Endothelial cell of umbilical vein (primary cell): ENCODE measurements around the gene COL9A3. TPM values are rescaled to one million over a fixed set of nuclear protein-coding genes. Genes with fewer than 3 reads are reported as not detected.

Experiments used
- BruUV-seq: library from RNA; stranded (reverse); fragments of 400-500 nt; replicated peaks from 2 replicates; lab custom pipeline; 2021; lab: Mats Ljungman, UMichigan
- CTCF ChIA-PET: fragments of 300-600, 350-600 bp; sonication (Branson Sonifier 250); formaldehyde crosslinking; loops from one replicate; lab custom pipeline; 2021; ENCODE audit warnings: antibody characterized with exemption, inconsistent platforms; lab: Charles Lee
- POLR2A ChIA-PET: fragments of 300-600, 350-600 bp; sonication (Branson Sonifier 250); formaldehyde crosslinking; loops from one replicate; lab custom pipeline; 2021; ENCODE audit warnings: antibody characterized with exemption, inconsistent platforms; lab: Charles Lee
- DNase-seq: peaks from one replicate; pipeline ENCODE4 v3.0.0-alpha.2; 2011; ENCODE audit warnings: low read depth, low spot score
- FAIRE-seq: peaks from 2 replicates; lab custom pipeline; 2011; peaks lifted over from hg19 to GRCh38; lab: Jason Lieb, UNC
- H2AFZ ChIP-seq: 2 replicates; pipeline ENCODE4 v1.6.0; 2012; ENCODE audit warnings: low read depth, low read length, control low read depth, inconsistent platforms
- H3K27ac ChIP-seq: 2 replicates; pipeline ENCODE4 v1.5.1; 2011; ENCODE audit warnings: low read depth, mild to moderate bottlenecking, control low read depth, low read length, moderate library complexity; ENCODE audit not compliant: insufficient read depth
- H3K27me3 ChIP-seq, 2 experiments: 2 replicates each; pipeline versions ENCODE4 v1.6.0 to v1.6.1; 2011; ENCODE audit warnings: low read length in 2 of 2, mixed read lengths in 1 of 2; ENCODE audit not compliant: control insufficient read depth in 2 of 2, insufficient read depth in 2 of 2
- H3K36me3 ChIP-seq, 2 experiments: 2 replicates in 1 of 2; 3 replicates in 1 of 2; pipeline ENCODE4 v1.5.1; 2011; ENCODE audit warnings: low read length in 2 of 2, mild to moderate bottlenecking in 1 of 2, moderate library complexity in 1 of 2; ENCODE audit not compliant: control insufficient read depth in 2 of 2, insufficient read depth in 2 of 2; ENCODE audit errors: extremely low read depth in 1 of 2
- H3K4me1 ChIP-seq: 3 replicates; pipeline ENCODE4 v1.5.1; 2011; ENCODE audit warnings: mild to moderate bottlenecking, low read length; ENCODE audit not compliant: control insufficient read depth, insufficient read depth; ENCODE audit errors: extremely low read depth
- H3K4me2 ChIP-seq: 2 replicates; pipeline ENCODE4 v1.6.1; 2011; ENCODE audit warnings: low read length, control low read depth, mixed read lengths; ENCODE audit not compliant: insufficient read depth
- H3K4me3 ChIP-seq, 3 experiments: fragments of 200-600 bp in 1 of 3; sonication (generic), shearing (Covaris generic) in 1 of 3; replicated peaks in 1 of 3; 2 replicates each; pipeline ENCODE4 v1.5.1; 2011 to 2016; ENCODE audit warnings: control low read depth in 3 of 3, low read length in 3 of 3, mild to moderate bottlenecking in 2 of 3, inconsistent platforms in 1 of 3, low read depth in 1 of 3, moderate library complexity in 1 of 3; ENCODE audit not compliant: insufficient read depth in 1 of 3
- H3K79me2 ChIP-seq: 2 replicates; pipeline ENCODE4 v1.6.0; 2012; ENCODE audit warnings: low read length, inconsistent platforms; ENCODE audit not compliant: control insufficient read depth, insufficient read depth
- H3K9ac ChIP-seq: replicated peaks from 2 replicates; pipeline ENCODE3; 2011; ENCODE audit warnings: low read length, control low read depth; ENCODE audit not compliant: insufficient read depth; ENCODE audit errors: extremely low read depth
- H3K9me1 ChIP-seq: replicated peaks from 3 replicates; pipeline ENCODE4 v1.6.0; 2011; ENCODE audit warnings: mild to moderate bottlenecking, low read length; ENCODE audit not compliant: control insufficient read depth, insufficient read depth; ENCODE audit errors: extremely low read depth
- H3K9me3 ChIP-seq: replicated peaks from 2 replicates; pipeline ENCODE4 v1.5.1; 2012; ENCODE audit warnings: low read length, inconsistent platforms; ENCODE audit not compliant: control insufficient read depth, insufficient read depth
- H4K20me1 ChIP-seq: replicated peaks from 2 replicates; pipeline ENCODE3; 2011; ENCODE audit warnings: mild to moderate bottlenecking, low read length; ENCODE audit not compliant: control insufficient read depth, insufficient read depth; ENCODE audit errors: extremely low read depth
- EZH2 ChIP-seq: IDR thresholded peaks from 2 replicates; pipeline ENCODE4 v1.6.1; 2012; ENCODE audit warnings: borderline replicate concordance, low read depth, mild to moderate bottlenecking, moderate library complexity, low read length, inconsistent platforms; ENCODE audit not compliant: severe bottlenecking
- FOS ChIP-seq: IDR thresholded peaks from 2 replicates; pipeline ENCODE4 v1.6.1; 2011; ENCODE audit warnings: mild to moderate bottlenecking, low read length, moderate library complexity, borderline replicate concordance; ENCODE audit not compliant: insufficient read depth
- GATA2 ChIP-seq: IDR thresholded peaks from 2 replicates; pipeline ENCODE4 v1.7.0; 2011; ENCODE audit warnings: low read depth, mild to moderate bottlenecking, moderate library complexity, mixed read lengths, low read length; ENCODE audit not compliant: insufficient read length, insufficient read depth
- JUN ChIP-seq: IDR thresholded peaks from 2 replicates; pipeline ENCODE4 v1.6.1; 2011; ENCODE audit warnings: borderline replicate concordance, low read depth; ENCODE audit not compliant: insufficient read length, insufficient read depth
- MAX ChIP-seq: IDR thresholded peaks from 2 replicates; pipeline ENCODE4 v1.6.1; 2011; ENCODE audit not compliant: insufficient read depth, insufficient read length
- MYC ChIP-seq: IDR thresholded peaks from one replicate; pipeline ENCODE4 v1.6.1; 2011; ENCODE audit warnings: mild to moderate bottlenecking, low read depth, low read length
- POLR2A ChIP-seq: IDR thresholded peaks from 2 replicates; pipeline ENCODE4 v1.6.1; 2012; ENCODE audit warnings: low read depth, mild to moderate bottlenecking, control low read depth, low read length
- POLR2AphosphoS5 ChIP-seq: IDR thresholded peaks from 2 replicates; pipeline ENCODE4 v1.6.1; 2012; ENCODE audit warnings: low read depth, mild to moderate bottlenecking, control low read depth, low read length, moderate library complexity; ENCODE audit not compliant: insufficient read depth
- dilution Hi-C: fragments of 300-500 bp; cut with MboI; formaldehyde crosslinking; loops from one replicate; pipeline ENCODE4 v1.15.0; 2019; ENCODE audit warnings: low sequenced_read_pairs; ENCODE audit not compliant: extremely low pct_ligation_motif_present
- intact Hi-C: fragments of 100-400 bp; cut with micrococcal nuclease; formaldehyde crosslinking; loops from one replicate; pipeline ENCODE4 v1.10.0; 2022
- polyA plus RNA-seq, 4 experiments: library from polyadenylated mRNA; depleted of rRNA in 3 of 4; stranded (reverse) in 3 of 4; unstranded in 1 of 4; fragments of >200 nt; gene quantifications; 2 replicates each; pipeline versions ENCODE4 v1.2.1 to v1.2.3, GENCODE V29; 2011 to 2012; ENCODE audit warnings: missing spikeins in 1 of 4
- total RNA-seq: library from RNA; stranded (reverse); gene quantifications from 2 replicates; pipeline ENCODE4 v1.2.3, GENCODE V29; 2021
- TF ChIP-seq, protein P1 (sequence below), 2 donors: IDR thresholded peaks; 1 replicate in 1 of 2; 2 replicates in 1 of 2; pipeline ENCODE4 v1.5.1; 2011; ENCODE audit warnings: low read length in 2 of 2, mild to moderate bottlenecking in 2 of 2, moderate library complexity in 2 of 2, control low read depth in 1 of 2, inconsistent platforms in 1 of 2, low read depth in 1 of 2; ENCODE audit not compliant: insufficient read depth in 1 of 2; ENCODE audit errors: extremely low read depth in 1 of 2

The COL9A3 gene
- total and polyA plus RNA-seq, 2 donors (not counting 3 experiments of a cell fraction or from before 2014, with no cell fraction given), result 0.46 to 0.60 TPM

- no peaks in the 10 kb centered on the region for H3K9me1 ChIP-seq
- H3K9me3 ChIP-seq, result no peaks in the 10 kb centered on the region
- no peak overlapping the region for H3K27ac ChIP-seq
- FAIRE-seq (no peak), DNase-seq (no peak)
- peaks cover 9 to 35% of the 10 kb centered on the region in 2 experiments for H3K36me3 ChIP-seq
- TF ChIP-seq MAX (no peak), JUN (no peak), EZH2 (no peak), POLR2AphosphoS5 (no peak), MYC (no peak), FOS (no peak), POLR2A (no peak), GATA2 (no peak)
- TF ChIP-seq, protein P1, sequence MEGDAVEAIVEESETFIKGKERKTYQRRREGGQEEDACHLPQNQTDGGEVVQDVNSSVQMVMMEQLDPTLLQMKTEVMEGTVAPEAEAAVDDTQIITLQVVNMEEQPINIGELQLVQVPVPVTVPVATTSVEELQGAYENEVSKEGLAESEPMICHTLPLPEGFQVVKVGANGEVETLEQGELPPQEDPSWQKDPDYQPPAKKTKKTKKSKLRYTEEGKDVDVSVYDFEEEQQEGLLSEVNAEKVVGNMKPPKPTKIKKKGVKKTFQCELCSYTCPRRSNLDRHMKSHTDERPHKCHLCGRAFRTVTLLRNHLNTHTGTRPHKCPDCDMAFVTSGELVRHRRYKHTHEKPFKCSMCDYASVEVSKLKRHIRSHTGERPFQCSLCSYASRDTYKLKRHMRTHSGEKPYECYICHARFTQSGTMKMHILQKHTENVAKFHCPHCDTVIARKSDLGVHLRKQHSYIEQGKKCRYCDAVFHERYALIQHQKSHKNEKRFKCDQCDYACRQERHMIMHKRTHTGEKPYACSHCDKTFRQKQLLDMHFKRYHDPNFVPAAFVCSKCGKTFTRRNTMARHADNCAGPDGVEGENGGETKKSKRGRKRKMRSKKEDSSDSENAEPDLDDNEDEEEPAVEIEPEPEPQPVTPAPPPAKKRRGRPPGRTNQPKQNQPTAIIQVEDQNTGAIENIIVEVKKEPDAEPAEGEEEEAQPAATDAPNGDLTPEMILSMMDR (IDR thresholded peaks at IDR 0.05; ENCODE audit: extremely low read depth in 1 of 2, insufficient read depth in 1 of 2, low read depth in 1 of 2, low read length in 2 of 2), result no peak
- no peaks in the 10 kb centered on the region for H4K20me1 ChIP-seq
- no TSS peak for BruUV-seq
- no peak overlapping the region for H3K4me2 ChIP-seq
- peaks cover 9 to 14% of the 10 kb centered on the region in 2 experiments for H3K27me3 ChIP-seq
- peaks cover 14% of the 10 kb centered on the region for H3K79me2 ChIP-seq
- no peak overlapping the region for H3K9ac ChIP-seq
- intact Hi-C loops, result no loop called here
- CTCF ChIA-PET, result no interaction called here
- H3K4me3 ChIP-seq, result no peak overlapping the region
- dilution Hi-C loops, result no loop called here
- H2AFZ ChIP-seq, result no peak overlapping the region
- peaks cover 5% of the 10 kb centered on the region for H3K4me1 ChIP-seq
- POLR2A ChIA-PET, result no interaction called here
Measured at GRCh38 chr20:62811320-62811719, 5.5 kb upstream of the COL9A3 start.
